HG02571 (cell line): ENCODE data around the gene SYT1.

ENCODE experiments used
- ATAC-seq: cut with Tn5 transposase; IDR thresholded peaks from one replicate; pipeline ENCODE4 v1.9.1; 2021; ENCODE audit warnings: mild to moderate bottlenecking, moderate library complexity; ENCODE audit not compliant: unreplicated experiment

Gene SYT1

GRCh38 chr12:79331870-79332269 is 467.3 kb downstream of the SYT1 start:
- ATAC-seq = no peak

- no peak for ATAC-seq
Measured at GRCh38 chr12:79333144-79333543, 468.6 kb downstream of the SYT1 start.

GRCh38 chr12:79337662-79338290 is 473.2 kb downstream of the SYT1 start:
- ATAC-seq = no peak

- peak; percentile 76 for ATAC-seq
Measured at GRCh38 chr12:79344855-79345847, 480.6 kb downstream of the SYT1 start.

- no peak for ATAC-seq
Measured at GRCh38 chr12:79347866-79348265, 483.3 kb downstream of the SYT1 start.

- no peak for ATAC-seq
Measured at GRCh38 chr12:79351251-79351650, 486.7 kb downstream of the SYT1 start.

GRCh38 chr12:79356216-79356615 is 491.6 kb downstream of the SYT1 start:
- no peak for ATAC-seq

- ATAC-seq = no peak
Measured at GRCh38 chr12:79357048-79357447, 492.5 kb downstream of the SYT1 start.

GRCh38 chr12:79358716-79359300 is 494.2 kb downstream of the SYT1 start:
- ATAC-seq = no peak

- no peak for ATAC-seq
Measured at GRCh38 chr12:79360286-79360685, 495.7 kb downstream of the SYT1 start.

GRCh38 chr12:79360936-79361335 is 496.4 kb downstream of the SYT1 start:
- ATAC-seq = no peak

- no peak for ATAC-seq
Measured at GRCh38 chr12:79364197-79364596, 499.6 kb downstream of the SYT1 start.

GRCh38 chr12:79366374-79366773 is 501.8 kb downstream of the SYT1 start:
- no peak for ATAC-seq

- ATAC-seq = no peak
Measured at GRCh38 chr12:79367032-79367589, 502.5 kb downstream of the SYT1 start.

- ATAC-seq = no peak
Measured at GRCh38 chr12:79370021-79370420, 505.4 kb downstream of the SYT1 start.

- no peak for ATAC-seq
Measured at GRCh38 chr12:79371226-79371625, 506.7 kb downstream of the SYT1 start.

- peak; percentile 80 for ATAC-seq
Measured at GRCh38 chr12:79373896-79374499, 509.4 kb downstream of the SYT1 start.

- no peak for ATAC-seq
Measured at GRCh38 chr12:79374545-79374944, 510.0 kb downstream of the SYT1 start.

- ATAC-seq = no peak
Measured at GRCh38 chr12:79375050-79375449, 510.5 kb downstream of the SYT1 start.

GRCh38 chr12:79378496-79378895 is 513.9 kb downstream of the SYT1 start:
- no peak for ATAC-seq

GRCh38 chr12:79380402-79380801 is 515.8 kb downstream of the SYT1 start:
- ATAC-seq = no peak
